AML-193 (cell line): ENCODE data around the gene MAP3K9.
"Not testable (repeated sequence)": the region's sequence is repeated elsewhere in the genome, so short reads cannot be mapped to it uniquely, and the experiment has no call there.

ENCODE experiments used
- DNase-seq, 2 experiments: peaks; one replicate each; lab custom pipeline; 2025; lab: John Stamatoyannopoulos, UW

Gene MAP3K9

DNA sequence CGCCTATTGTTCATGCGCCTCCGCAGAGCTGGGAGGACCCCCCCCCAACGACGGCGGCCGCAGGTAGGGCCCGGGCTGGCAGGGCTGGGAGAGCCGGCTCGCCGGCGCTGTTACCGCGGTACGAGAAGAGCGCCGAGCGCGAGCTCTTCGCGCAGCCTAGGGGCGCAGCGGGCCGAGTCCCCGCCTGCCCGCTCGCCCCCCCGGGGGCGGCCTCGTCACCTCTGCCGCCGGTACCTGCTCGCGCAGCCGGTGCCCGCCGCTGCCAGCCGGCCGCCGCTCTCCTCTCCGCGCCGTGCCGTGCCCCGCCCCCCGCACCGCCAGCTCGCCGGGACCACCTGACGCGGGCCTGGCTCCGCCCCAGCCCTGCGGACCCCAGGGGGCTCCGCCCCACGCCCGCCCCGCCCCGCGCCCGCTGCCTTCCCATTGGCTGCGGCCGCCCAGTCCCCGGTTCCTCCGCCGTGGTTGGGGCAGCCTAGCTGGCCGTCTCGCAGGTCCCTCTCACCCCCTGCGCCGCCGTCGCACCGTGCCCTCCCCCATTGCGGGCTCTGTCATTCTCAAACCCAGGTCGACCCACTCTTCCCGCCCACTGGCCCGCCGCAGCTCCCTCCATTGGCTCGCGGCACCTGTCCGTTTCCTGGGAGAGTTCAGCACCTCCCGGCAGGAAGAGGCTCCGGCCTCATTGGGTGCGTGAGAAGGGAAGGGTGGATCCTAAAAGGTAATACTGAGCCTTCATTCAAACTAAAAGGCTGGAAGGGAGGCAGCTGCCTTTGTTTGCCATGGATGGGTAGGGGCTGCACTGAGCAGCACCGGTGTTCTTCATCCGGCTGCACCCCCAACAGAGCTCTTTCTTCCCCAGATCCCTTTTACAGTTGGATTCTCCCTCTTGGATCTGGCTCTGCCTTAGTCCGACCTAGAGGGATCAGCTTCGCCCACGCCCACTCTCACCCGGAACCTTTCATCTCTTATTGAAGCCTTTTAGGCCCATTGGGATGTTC is at the start of gene MAP3K9:
MAP3K9 (minus strand) TSS at position 289 of the 995 bp plus-strand sequence. CDS start 342 bp downstream, outside the sequence.
- DNase-seq, result peak; percentile 67 to 81

DNA sequence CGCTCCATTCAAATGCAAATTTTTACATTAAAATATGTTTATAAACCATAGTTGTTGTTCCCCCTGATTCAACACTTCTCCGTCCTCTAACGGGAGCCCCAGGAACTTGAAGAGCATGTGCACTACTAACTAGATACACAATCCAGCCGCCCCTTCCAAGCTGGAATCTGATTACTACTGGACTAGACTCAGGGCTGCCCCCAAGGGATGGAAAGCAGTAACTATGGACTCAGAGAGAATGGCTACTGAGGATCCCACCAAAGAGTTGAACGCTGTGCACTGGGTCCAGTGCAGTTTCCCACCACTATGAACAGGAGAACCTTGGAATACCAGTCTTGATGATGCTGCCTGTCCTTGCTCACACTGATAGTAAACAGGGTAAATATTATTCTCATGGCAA is 49.3 kb upstream of the MAP3K9 start:
- DNase-seq, result no peak

DNA sequence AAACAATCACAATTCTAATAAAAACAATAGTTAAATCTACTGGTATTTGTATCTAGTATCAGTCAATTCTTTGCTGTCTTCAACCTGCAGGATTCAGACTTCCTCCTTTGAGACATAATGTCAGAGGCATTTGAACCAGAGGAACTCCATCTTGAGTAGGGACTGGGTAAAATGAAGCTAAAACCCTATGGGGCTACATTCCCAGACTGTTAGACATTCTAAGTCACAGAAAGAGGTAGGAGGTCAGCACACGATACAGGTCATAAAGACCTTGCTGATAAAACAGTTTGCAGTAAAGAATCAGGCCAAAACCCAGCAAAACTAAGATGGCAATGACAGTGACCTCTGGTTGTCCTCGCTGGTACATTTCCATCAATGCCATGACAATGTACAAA is 48.2 kb upstream of the MAP3K9 start:
- DNase-seq, result no peak

DNA sequence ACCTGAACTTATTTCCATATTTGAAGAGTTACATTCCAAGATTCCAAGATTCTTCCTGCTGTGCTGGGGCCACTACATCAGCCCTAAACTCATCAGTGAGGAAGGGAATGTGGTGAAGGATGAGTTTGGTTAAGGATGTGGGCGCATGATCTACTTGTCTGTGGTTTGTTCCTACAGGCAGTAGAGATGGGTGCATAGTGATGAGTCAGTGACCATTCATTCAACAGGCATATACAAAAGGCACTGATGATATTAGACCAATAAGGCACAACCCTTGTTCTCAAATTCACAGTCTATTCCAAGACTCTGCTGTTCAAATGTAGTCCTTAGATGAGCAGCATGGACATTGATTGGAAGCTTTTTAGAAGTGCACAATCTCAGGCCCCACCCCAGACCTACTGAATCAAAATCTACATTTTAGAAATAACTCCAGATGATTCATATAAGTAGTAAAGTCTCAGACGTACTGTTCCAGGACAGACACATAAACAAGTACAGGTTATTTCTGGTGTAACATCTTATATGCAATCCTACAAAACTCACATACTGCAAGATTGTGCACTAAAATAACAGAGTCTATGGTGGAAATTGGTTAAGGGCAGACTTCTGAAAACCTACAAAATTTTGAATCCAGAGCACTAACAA is 47.7 kb upstream of the MAP3K9 start:
- DNase-seq, result no peak

DNA sequence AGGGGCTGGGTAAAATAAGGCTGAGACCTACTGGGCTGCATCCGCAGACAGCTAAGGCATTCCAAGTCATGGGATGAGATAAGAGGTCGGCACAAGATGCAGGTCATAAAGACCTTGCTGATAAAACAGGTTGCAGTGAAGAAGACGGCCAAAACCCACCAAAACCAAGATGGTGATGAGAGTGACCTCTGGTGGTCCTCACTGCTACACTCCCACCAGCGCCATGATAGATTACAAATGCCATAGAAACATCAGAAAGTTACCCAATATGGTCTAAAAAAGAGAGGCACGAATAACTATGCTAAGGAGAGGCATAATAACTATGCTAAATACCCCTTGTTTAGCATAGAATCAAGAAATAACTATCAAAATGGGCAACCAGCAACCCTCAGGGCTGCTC is 46.2 kb upstream of the MAP3K9 start:
- DNase-seq, result no peak

DNA sequence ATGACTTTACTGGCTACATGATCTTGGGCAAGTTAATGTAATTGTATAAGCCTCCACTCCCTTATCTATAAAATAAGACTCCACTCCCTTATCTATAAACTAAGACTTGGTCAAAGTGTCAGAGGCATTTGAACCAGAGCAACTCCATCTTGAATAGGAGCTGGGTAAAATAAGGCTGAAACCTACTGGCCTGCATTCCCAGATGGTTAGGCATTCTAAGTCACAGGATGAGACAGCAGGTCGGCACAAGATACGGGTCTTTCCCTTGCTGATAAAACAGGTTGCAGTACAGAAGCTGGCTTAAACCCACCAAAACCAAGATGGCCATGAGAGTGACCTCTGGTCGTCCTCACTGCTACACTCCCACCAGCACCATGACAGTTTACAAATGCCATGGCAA is 44.3 kb upstream of the MAP3K9 start:
- DNase-seq, result not testable (repeated sequence)

DNA sequence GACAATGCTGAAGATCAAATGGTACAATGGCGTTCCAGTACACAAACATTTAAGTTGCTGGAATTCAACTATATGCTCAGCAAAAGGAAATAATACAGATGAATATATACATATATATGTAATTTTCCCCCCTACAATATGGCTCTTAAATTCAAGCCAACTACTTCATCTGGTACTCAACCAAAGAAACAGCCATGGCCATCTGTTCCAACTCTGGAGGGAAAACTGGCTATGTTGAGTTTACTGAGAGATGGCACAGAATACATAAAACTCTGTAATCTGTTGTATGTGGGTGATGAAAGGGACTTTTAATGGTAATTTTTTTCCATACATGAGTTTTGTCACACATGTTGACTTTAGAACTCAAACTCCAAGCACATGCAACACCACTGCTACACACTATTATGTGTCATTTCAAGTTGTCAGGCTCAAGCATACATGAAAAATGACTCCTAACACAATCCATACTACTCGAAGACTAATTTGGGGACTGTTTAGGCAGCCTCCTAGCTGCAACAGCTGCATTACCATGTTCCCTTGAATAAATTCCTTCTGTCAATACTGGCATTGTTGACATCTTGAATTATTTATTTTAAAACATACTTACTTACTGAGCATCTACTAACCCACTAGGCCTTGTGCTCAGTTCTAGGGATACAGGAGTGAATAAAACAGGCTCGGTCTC is 38.2 kb upstream of the MAP3K9 start:
- no peak for DNase-seq

DNA sequence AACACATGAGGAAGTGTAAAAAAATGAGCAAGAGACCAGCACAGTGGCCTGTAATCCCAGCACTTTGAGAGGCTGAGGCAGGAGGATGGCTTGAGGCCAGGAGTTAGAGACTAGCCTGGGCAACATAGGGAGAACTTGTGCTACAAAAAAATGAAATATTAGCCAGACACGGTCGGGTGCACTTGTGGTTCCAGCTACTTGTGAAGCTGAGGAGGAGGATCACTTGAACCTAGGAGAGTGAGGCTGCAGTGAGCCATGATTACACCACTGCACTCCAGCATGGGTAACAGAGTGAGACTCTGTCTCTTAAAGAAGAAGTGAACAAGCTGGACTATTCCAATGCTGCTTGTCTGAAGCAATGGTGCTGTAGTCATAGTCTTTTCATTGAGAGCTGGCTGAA is 36.3 kb upstream of the MAP3K9 start:
- peak; percentile 19 to 34 for DNase-seq

DNA sequence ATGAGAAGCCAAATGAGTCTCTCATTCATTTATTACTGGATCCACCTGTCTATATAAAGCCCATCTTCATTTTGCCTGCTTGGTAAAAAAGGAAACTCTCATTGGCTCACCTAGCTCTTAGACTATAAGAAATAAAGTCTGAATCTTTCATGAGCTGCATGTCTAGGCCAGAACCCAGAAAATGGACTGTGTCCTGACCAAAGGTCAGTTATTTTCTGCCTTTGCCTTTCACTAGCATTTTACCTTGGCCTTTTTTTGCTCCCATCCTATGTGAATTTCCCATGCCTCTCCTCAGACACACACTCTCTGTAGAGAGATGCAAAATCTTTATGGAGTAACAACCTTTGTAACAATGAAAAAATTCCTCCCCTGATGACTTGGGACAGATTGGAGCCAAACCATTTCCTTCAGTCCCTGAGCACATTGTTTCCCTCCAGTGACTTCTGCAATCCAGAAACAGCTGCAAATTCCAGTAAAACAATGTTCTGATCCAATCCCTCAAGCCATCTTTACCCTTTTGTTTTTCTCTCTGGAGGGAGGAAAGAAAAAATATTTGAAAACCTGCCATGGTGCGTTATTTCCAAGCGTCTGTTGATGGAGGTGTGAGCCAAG is 33.6 kb upstream of the MAP3K9 start:
- DNase-seq, result no peak

DNA sequence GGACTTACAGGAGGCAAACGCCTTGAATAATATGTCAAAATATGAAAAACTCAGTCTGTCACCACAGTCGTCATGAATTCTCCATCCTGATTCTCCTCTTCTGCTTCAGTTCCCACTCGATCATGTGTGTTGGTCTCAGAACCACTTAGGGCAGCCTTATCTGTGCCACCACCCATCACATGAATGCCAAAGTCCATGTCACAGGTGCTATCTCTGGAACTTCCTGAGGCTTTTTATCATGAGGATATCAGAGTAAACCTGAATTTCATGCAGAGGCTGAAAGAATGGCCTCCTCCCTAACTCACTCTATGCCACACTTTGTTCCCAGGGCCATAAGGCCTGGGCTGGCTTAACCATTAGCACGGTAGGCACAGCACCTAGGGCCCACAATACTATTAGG is 28.8 kb upstream of the MAP3K9 start:
- no peak for DNase-seq

DNA sequence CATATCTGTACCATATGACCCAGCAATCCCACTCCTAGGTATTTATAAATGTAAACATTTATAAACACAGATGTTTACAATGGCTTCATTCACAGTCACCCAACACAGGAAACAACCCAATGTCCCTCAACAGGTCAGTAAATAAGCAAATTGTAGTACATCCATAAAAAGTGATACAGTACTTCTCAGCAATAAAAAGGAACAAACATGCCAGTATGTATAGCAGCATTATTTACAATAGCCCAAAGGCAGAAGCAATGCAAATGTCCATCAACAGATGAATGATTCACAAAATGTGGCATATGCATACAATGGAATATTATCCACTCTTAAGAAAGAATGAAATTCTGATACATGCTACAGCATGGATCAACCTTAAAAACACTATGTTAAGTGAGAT is 27.6 kb upstream of the MAP3K9 start:
- no peak for DNase-seq

DNA sequence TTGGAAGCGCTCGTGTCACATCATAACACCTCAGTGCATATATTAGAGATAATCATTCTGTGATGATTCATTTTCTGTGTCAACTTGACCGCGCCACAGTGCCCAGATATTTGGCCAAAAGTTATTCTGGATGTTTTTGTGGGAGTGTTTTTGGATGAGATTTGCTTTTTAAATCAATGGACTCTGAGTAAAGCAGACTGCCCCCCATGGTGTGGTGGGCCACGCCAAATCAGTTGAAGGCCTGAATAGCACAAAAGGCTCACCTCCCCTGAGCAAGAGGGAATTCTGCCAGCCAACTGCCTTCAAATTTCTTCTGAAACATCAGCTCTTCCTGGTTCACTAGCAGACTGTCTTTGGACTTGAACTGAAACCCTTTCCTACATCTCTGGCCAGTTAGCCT is 24.6 kb upstream of the MAP3K9 start:
- DNase-seq, result no peak

DNA sequence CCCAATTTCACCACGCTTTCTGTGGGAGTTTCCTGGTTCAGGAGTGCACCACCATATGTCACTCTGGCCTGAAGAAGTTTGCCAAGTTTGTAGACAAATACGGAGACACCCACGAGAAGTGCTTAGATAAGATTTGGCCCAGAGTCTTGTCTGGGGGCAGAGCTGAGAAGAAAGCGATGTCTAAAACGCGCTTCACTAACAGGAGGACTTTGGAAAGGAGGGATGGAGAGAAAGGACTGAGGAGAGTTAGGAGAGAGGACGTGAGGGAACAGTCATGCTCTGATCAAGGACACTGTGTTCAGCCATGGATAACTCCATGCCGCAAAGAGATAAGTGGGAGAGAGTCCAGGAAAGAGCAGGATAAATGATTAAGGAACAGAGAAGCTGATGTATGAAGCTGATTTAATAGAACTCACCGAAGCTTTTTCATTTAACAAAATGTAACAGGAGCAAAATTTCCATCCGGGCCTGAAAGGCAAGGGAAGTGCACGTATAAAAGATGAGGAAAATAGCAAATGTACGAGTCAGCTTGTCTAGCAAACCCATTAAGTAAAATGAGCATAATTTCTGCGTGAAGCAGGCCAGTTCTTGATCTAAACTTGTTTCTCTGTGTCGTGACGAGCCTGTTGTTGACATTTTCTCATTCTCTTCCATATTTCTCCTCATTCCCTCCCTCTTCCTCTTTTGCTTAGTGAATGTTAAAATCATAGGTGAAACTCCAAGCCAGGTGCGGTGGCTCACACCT is 23.4 kb upstream of the MAP3K9 start:
- no peak for DNase-seq

DNA sequence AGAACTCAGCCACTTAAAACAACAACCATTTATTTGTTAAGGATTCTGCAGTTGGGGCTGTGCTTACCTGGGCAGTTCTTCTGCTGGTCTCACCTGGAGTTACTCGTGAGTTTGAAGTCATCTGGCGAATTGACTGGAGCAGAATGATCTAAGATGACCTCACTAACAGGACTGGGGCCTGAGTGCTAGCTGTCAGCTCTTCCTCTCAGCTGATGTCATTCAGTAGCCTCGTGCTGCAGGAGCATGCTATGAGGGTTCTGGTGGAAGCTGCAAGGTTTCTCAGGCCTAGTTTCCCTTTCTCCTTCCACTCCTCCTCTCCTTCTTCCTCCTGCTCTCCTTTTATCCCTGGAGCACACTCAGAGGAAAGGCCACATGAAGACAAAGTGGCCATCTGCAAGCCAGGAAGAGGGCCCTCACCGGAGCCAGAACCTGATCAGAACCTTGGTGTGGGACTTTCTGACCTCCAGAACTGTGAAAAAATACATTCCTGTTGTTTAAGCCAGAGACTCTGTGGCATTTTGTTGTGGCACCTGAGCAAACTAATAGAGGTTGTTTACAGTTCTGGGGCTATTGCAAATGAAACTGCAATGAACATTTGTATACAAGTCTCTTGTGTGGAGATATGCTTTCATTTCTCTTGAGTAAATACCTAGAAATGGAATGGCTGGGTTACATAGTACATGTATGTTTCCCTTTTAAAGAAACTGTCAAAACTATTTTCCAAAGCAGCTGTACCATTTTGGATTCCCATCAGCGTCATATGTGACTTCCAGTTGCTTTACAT is 21.9 kb upstream of the MAP3K9 start:
- no peak for DNase-seq

DNA sequence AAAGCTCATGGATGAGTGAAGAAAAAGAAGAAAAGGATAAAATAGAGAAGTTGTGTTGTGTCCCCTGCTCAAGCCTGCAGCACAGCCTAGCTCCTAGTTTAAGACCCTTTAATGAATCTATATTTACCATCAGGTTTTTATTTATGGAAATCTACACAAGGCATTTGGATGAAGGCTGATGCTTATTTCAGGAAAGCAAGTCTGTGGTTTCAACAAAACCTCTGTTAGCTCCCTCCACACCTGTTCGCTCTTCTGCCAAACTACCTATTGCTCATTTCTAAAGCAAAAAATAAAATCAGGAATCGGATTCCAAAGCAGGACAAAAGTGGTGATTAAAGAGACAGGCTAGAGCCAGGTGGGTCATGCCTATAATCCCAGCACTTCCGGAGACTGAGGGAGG is 18.9 kb upstream of the MAP3K9 start:
- DNase-seq, result no peak

DNA sequence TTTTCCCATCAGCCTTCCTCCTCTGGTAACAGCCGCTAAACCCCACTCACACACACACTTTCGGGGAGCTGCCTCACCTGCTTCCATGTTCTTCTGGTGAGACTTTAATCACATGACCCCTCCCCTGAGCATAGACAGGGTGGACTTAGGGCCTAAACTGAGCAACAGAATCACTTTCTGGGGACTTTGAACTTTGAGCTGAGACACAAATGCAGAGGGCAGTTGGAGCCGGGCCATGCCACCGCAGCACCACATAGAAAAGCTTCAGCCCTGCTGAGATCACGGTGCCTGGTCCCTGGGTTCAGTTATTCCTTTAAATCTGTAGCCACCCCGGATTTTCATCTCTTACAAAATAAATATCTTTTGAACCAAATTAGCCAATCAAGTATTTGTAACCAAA is 18.4 kb upstream of the MAP3K9 start:
- DNase-seq, result no peak

DNA sequence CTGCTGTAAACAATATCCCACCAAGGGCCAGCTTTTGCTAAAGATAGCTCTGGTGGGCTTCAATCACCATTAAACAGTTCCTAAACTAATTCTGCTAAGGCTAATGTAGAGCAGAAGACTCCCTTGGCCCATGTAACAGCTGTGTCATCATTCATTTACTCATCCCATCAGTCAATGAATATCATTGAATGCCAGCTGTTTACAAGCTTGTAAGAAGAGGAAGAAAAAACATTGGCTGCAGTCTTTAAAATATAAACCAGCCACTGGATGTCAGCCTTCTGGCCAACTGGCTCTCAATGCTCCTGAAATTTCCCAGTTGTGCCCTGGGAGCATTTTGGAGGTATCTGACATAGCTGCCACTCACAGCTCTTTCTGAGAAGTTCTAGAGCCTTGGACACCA is 18.0 kb upstream of the MAP3K9 start:
- DNase-seq, result peak in 1 of 2 experiments; percentile 11

DNA sequence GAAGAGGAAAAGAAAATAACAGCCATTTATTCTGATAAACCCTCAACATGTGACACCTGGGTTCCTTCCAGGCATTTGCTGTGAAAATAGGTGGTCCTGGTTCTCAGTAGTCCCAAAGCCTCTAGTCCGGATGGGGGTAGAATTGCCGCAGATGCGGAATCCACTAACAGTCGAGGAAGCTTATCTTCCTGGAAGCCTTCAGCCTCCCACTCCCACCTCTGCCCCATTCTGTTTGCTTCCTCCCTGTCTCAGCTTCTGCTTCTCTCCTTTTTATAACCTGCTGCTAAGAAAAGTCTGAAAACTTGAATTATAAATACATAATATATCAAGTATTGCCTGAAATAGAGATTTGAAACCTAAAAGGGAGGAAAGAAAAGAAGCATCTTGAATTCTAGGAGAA is 14.0 kb upstream of the MAP3K9 start:
- DNase-seq, result no peak

DNA sequence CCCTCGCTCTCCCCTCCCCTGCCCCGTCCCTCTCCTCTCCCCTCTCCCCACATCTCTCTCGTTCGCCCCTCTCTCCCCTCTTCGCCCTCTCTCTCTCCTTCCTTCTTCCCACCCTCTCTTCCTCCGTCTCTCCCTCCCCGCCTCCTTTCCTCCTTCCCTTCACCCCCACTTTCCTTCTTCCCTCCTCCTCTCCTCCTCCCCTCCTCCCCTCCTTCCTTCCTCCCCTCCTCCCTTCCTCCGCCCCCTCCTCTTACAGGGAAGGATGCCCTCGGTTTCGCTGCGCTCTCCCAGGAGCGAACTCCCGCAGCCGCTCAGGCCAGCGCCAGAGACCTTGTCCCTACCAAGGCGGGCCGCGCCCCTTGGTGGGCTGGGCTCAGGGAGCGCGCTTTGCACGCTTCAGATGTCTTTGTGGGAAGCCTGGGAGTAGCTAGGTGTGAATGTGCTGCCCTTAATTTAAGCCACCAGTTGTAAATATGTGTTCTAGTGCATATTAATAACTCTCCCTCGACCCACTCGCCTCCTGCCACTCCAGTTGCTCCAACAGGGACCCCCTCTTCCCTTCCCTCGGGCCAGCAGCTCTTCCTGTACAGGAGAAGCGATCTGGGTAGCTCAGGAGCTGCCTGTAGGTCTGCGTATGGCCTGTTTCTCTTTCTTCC is 13.3 kb upstream of the MAP3K9 start:
- no peak for DNase-seq
